Trophoblast cell (in vitro differentiated cells and primary cell): ENCODE results near the gene SAMSN1. TPM values are rescaled to one million over a fixed set of nuclear protein-coding genes. Genes with fewer than 3 reads are reported as not detected.
A peak's percentile ranks its signal among the peaks of the same experiment; 100 is the strongest.

Experiments used
- DNase-seq, 2 donors: peaks; one replicate each; pipeline ENCODE4 v3.0.0-alpha.2; 2016
- H2AFZ ChIP-seq: 2 replicates; pipeline ENCODE4 v1.6.1; 2013; ENCODE audit warnings: low read length, moderate library complexity, mild to moderate bottlenecking; ENCODE audit not compliant: insufficient read depth, poor library complexity
- H2AK5ac ChIP-seq: 2 replicates; pipeline ENCODE4 v1.6.1; 2013; ENCODE audit warnings: mild to moderate bottlenecking, low read length
- H2BK120ac ChIP-seq: 2 replicates; pipeline ENCODE4 v1.6.1; 2013; ENCODE audit warnings: low read length, mild to moderate bottlenecking, moderate library complexity; ENCODE audit not compliant: insufficient read depth, poor library complexity
- H2BK12ac ChIP-seq: 2 replicates; pipeline ENCODE4 v1.6.1; 2013; ENCODE audit warnings: mild to moderate bottlenecking, low read length, moderate library complexity
- H2BK5ac ChIP-seq: 2 replicates; pipeline ENCODE4 v1.6.1; 2013; ENCODE audit warnings: low read length, low read depth, moderate library complexity, mild to moderate bottlenecking; ENCODE audit not compliant: poor library complexity
- H3K14ac ChIP-seq: 2 replicates; pipeline ENCODE4 v1.6.1; 2013; ENCODE audit warnings: mild to moderate bottlenecking, low read length
- H3K18ac ChIP-seq: 2 replicates; pipeline ENCODE4 v1.6.1; 2013; ENCODE audit warnings: mild to moderate bottlenecking, low read length
- H3K23ac ChIP-seq: 2 replicates; pipeline ENCODE4 v1.6.1; 2013; ENCODE audit warnings: low read length
- H3K27ac ChIP-seq: 2 replicates; pipeline ENCODE4 v1.5.1; 2013; ENCODE audit warnings: low read depth, mild to moderate bottlenecking, inconsistent platforms, low read length, moderate library complexity
- H3K27me3 ChIP-seq: 2 replicates; pipeline ENCODE4 v1.6.1; 2013; ENCODE audit warnings: inconsistent platforms, mild to moderate bottlenecking, low read length, moderate library complexity; ENCODE audit not compliant: insufficient read depth
- H3K36me3 ChIP-seq, 2 experiments: 1 replicate in 1 of 2; 2 replicates in 1 of 2; pipeline ENCODE4 v1.6.1; 2013; ENCODE audit warnings: low read length in 2 of 2, mild to moderate bottlenecking in 2 of 2, moderate library complexity in 1 of 2; ENCODE audit not compliant: insufficient read depth in 2 of 2, control insufficient read depth in 1 of 2
- H3K4ac ChIP-seq: 2 replicates; pipeline ENCODE4 v1.6.1; 2013; ENCODE audit warnings: low read depth, mild to moderate bottlenecking, low read length, moderate library complexity
- H3K4me1 ChIP-seq, 2 experiments: 1 replicate in 1 of 2; 2 replicates in 1 of 2; pipeline ENCODE4 v1.6.1; 2013; ENCODE audit warnings: low read length in 2 of 2, mild to moderate bottlenecking in 2 of 2, moderate library complexity in 1 of 2; ENCODE audit not compliant: insufficient read depth in 2 of 2, control insufficient read depth in 1 of 2
- H3K4me2 ChIP-seq: 2 replicates; pipeline ENCODE4 v1.6.1; 2013; ENCODE audit warnings: inconsistent platforms, mild to moderate bottlenecking, low read length, moderate library complexity
- H3K4me3 ChIP-seq: 2 replicates; pipeline ENCODE4 v1.5.1; 2013; ENCODE audit warnings: mild to moderate bottlenecking, low read depth, low read length, inconsistent platforms
- H3K79me1 ChIP-seq: one replicate; pipeline ENCODE4 v1.6.1; 2013; ENCODE audit warnings: low read length
- H3K79me2 ChIP-seq: 2 replicates; pipeline ENCODE4 v1.6.1; 2013; ENCODE audit warnings: low read length, mild to moderate bottlenecking; ENCODE audit not compliant: control insufficient read depth, insufficient read depth, poor library complexity
- H3K9ac ChIP-seq: 2 replicates; pipeline ENCODE4 v1.6.1; 2013; ENCODE audit warnings: mild to moderate bottlenecking, low read length
- H3K9me3 ChIP-seq: 2 replicates; pipeline ENCODE4 v1.6.1; 2013; ENCODE audit warnings: low read depth, mild to moderate bottlenecking, control low read depth, inconsistent platforms, low read length; ENCODE audit not compliant: insufficient read depth
- H4K12ac ChIP-seq: 2 replicates; pipeline ENCODE4 v1.6.1; 2013; ENCODE audit warnings: low read depth, mild to moderate bottlenecking, low read length, moderate library complexity
- H4K8ac ChIP-seq: 2 replicates; pipeline ENCODE4 v1.6.1; 2013; ENCODE audit warnings: low read depth, mild to moderate bottlenecking, low read length, moderate library complexity
- H4K91ac ChIP-seq: one replicate; pipeline ENCODE4 v1.6.1; 2013; ENCODE audit warnings: low read depth, mild to moderate bottlenecking, low read length, moderate library complexity
- WGBS: extraction: QIAGEN DNeasy Blood & Tissue Kit; methylation state at CpG from one replicate; pipeline ENCODE4 v1.1.7; 2013; ENCODE audit warnings: missing lambda C conversion rate; ENCODE audit not compliant: insufficient read length, insufficient coverage; ENCODE audit errors: extremely low coverage; 5-methylcytosine and 5-hydroxymethylcytosine counted together
- polyA plus RNA-seq: library from polyadenylated mRNA; stranded (reverse); fragments of 200-250 nt; gene quantifications from 2 replicates; pipeline ENCODE4 v1.2.3, GENCODE V29; 2013

Gene SAMSN1
- polyA plus RNA-seq: 0.07 and 0.08 TPM in 2 replicates

DNA sequence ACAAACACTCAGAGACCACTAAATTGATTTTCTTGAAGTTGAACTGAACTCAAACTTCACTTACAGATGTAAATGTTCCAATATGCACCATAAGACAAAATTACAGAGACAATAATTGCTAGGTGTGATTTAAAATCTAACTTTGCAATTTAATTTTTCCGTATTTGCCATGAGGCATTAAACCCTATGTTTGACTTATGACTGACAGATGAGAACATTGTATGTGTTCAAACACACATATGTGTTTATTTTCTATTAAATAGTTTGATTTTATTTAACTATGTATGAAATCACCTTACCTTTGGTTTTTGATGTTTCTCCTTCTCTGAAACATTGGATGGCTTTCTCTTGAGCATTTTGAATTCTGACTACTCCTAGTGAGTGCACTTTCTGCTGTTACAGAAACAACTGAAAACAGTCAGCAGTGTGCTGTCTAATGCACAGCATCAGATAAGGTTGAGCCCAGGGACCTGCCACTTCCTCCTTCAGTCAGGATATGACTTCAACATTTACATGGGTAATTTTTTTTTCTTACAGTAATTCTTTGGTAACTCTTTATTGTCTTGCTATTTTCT is at the start of gene SAMSN1:
Gene SAMSN1 (minus strand): TSS at position 410 of the 575 bp plus-strand sequence. CDS start 54 bp downstream, at position 356.
- Histone ChIP-seq H3K4me2 (no peak within 1 kb of the TSS), H3K79me2 (no peaks in the 10 kb centered on the region), H3K79me1 (no peaks in the 10 kb centered on the region), H3K23ac (no peak within 1 kb of the TSS), H3K9me3 (no peaks in the 10 kb centered on the region), H4K12ac (no peak within 1 kb of the TSS), H3K27me3 (no peaks in the 10 kb centered on the region), H3K4me1 (no peaks in the 10 kb centered on the region), H3K9ac (no peak within 1 kb of the TSS), H2BK120ac (no peak within 1 kb of the TSS), H3K18ac (no peak within 1 kb of the TSS), H4K91ac (no peak within 1 kb of the TSS), H2AK5ac (no peak within 1 kb of the TSS), H2AFZ (no peak within 1 kb of the TSS), H3K4ac (no peak within 1 kb of the TSS), H2BK12ac (no peak within 1 kb of the TSS), H3K14ac (no peak within 1 kb of the TSS), H3K36me3 (no peaks in the 10 kb centered on the region), H3K27ac (no peak within 1 kb of the TSS), H3K4me3 (no peak within 1 kb of the TSS), H2BK5ac (no peak within 1 kb of the TSS), H4K8ac (no peak within 1 kb of the TSS)
- WGBS: no CpG with 5 or more reads among the region's 1 CpG
- peak in 1 of 2 donors; percentile 24 for DNase-seq

DNA sequence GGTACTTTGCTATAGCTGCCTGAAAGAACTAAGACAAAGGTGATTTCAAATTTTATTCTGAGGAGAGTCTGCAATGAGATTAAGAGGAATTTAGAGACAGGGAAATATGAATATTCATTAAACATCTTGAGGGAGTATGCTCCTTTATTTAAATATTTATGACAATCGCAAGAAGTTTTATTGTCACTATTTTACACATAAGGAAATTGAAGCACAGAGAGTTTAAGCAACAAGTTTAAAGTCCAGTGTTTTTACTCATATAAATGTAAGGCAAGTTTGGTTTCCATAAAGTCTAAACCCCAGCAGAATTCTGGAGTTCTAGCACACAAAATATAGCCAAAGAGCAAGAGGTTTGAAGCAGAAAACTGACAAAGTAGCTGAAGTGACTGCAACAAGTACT is 49.3 kb upstream of the SAMSN1 start:
- no peak for DNase-seq
- no peak overlapping the region for H4K91ac ChIP-seq
- H3K79me2 ChIP-seq: no peaks in the 10 kb centered on the region
- no peak overlapping the region for H4K12ac ChIP-seq
- no CpG with 5 or more reads among the region's 1 CpG for WGBS
- H3K9ac ChIP-seq: no peak overlapping the region
- no peaks in the 10 kb centered on the region for H3K9me3 ChIP-seq
- H3K4me2 ChIP-seq: no peak overlapping the region
- no peak overlapping the region for H2AK5ac ChIP-seq
- no peak overlapping the region for H3K18ac ChIP-seq
- no peak overlapping the region for H3K23ac ChIP-seq
- H3K4me1 ChIP-seq: no peaks in the 10 kb centered on the region
- no peak overlapping the region for H3K27ac ChIP-seq
- H3K4ac ChIP-seq: no peak overlapping the region
- no peaks in the 10 kb centered on the region for H3K36me3 ChIP-seq
- no peak overlapping the region for H3K4me3 ChIP-seq
- no peaks in the 10 kb centered on the region for H3K79me1 ChIP-seq
- H2BK120ac ChIP-seq: no peak overlapping the region
- no peak overlapping the region for H3K14ac ChIP-seq
- H3K27me3 ChIP-seq: no peaks in the 10 kb centered on the region
- H2BK12ac ChIP-seq: no peak overlapping the region
- no peak overlapping the region for H2AFZ ChIP-seq
- H2BK5ac ChIP-seq: no peak overlapping the region
- H4K8ac ChIP-seq: no peak overlapping the region

DNA sequence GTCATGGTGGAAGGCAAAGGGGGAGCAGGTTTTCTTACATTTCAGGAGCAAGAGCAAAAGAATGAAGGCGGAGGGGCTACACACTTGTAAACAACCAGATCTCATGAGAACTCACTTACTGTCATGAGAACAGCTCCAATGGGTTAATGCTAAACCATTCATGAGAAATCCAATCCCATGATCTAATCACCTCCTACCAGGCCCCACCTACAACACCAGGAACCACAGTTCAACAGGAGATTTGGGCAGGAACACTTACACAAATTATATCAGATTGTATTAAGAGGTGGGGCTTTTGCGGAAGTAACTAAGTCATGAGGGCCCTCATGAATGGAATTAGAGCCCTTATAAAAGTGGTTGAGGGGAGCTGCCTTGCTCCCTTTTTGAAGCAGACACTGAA is 48.9 kb upstream of the SAMSN1 start:
- no peak overlapping the region for H3K14ac ChIP-seq
- DNase-seq: no peak

DNA sequence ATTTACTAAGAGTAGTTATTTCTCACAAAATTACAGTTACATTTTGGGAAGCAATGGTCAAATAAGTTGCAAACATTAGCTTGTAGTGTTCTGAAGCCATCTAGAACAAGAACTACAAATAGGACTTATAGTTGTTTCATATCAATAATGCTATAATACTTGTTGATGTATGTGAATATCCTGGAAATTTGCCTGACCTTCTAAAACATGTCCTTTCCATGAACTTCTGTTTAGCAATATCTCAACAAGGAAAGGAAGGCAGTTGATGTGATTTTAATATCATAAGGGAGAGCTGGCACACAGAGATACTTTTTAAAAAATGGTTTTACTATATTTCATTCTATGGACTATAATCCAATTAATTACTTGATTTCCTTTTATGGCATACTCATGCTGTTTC is 47.1 kb upstream of the SAMSN1 start:
- Histone ChIP-seq H2AK5ac (no peak overlapping the region), H3K9me3 (no peaks in the 10 kb centered on the region), H3K4me2 (no peak overlapping the region), H2BK120ac (no peak overlapping the region), H3K4ac (no peak overlapping the region), H3K79me2 (no peaks in the 10 kb centered on the region), H3K4me3 (no peak overlapping the region), H3K14ac (no peak overlapping the region), H3K18ac (no peak overlapping the region), H3K23ac (no peak overlapping the region), H4K12ac (no peak overlapping the region), H3K27ac (no peak overlapping the region), H3K9ac (no peak overlapping the region), H3K27me3 (no peaks in the 10 kb centered on the region), H4K91ac (no peak overlapping the region), H2BK12ac (no peak overlapping the region), H2BK5ac (no peak overlapping the region), H3K36me3 (no peaks in the 10 kb centered on the region), H2AFZ (no peak overlapping the region), H3K4me1 (no peaks in the 10 kb centered on the region), H3K79me1 (no peaks in the 10 kb centered on the region), H4K8ac (no peak overlapping the region)
- DNase-seq: no peak

More for the DNA sequence above, 48.9 kb upstream of the SAMSN1 start:
- H2BK12ac ChIP-seq: no peak overlapping the region
- no peaks in the 10 kb centered on the region for H3K4me1 ChIP-seq
- H2BK120ac ChIP-seq: no peak overlapping the region
- no peak overlapping the region for H4K12ac ChIP-seq
- H2AK5ac ChIP-seq: no peak overlapping the region
- H3K36me3 ChIP-seq: no peaks in the 10 kb centered on the region
- no peak overlapping the region for H4K91ac ChIP-seq
- H3K27ac ChIP-seq: no peak overlapping the region
- no peak overlapping the region for H3K23ac ChIP-seq
- H3K9ac ChIP-seq: no peak overlapping the region
- no peak overlapping the region for H2AFZ ChIP-seq
- H3K79me1 ChIP-seq: no peaks in the 10 kb centered on the region
- no peaks in the 10 kb centered on the region for H3K9me3 ChIP-seq
- no peak overlapping the region for H4K8ac ChIP-seq
- no peaks in the 10 kb centered on the region for H3K27me3 ChIP-seq
- no peaks in the 10 kb centered on the region for H3K79me2 ChIP-seq
- no peak overlapping the region for H3K4ac ChIP-seq
- no peak overlapping the region for H2BK5ac ChIP-seq
- no peak overlapping the region for H3K4me2 ChIP-seq
- H3K18ac ChIP-seq: no peak overlapping the region
- WGBS: no CpG with 5 or more reads among the region's 2 CpGs
- no peak overlapping the region for H3K4me3 ChIP-seq
